Activated CD8-positive, alpha-beta T cell treated with anti-CD3 and anti-CD28 coated beads, Interleukin-2, amount 10 ng/mL, durations not matched to agents 7 days and 5 days (primary cell): ENCODE results near the gene TIPRL. TPM values are rescaled to one million over a fixed set of nuclear protein-coding genes. Genes with fewer than 3 reads are reported as not detected.
"Not testable (repeated sequence)": the region's sequence is repeated elsewhere in the genome, so short reads cannot be mapped to it uniquely, and the experiment has no call there.

Experiments
- ATAC-seq: fragments of 150-1000 bp; cut with Tn5 transposase; one replicate; pipeline ENCODE4 v1.10.0; 2021; ENCODE audit warnings: moderate library complexity
- CTCF ChIA-PET: fragments of 350-600 bp; sonication (Branson Sonifier 250); formaldehyde crosslinking; loops from one replicate; lab custom pipeline; 2021; ENCODE audit warnings: antibody characterized with exemption; lab: Charles Lee
- POLR2A ChIA-PET: fragments of 350-600 bp; sonication (Branson Sonifier 250); formaldehyde crosslinking; loops from one replicate; lab custom pipeline; 2021; ENCODE audit warnings: antibody characterized with exemption; lab: Charles Lee
- DNase-seq: peaks from one replicate; pipeline ENCODE4 v3.0.0-alpha.2; 2020
- H3K27ac Mint-ChIP-seq: one replicate; pipeline ENCODE4 v1.8.0; 2021; ENCODE audit warnings: mild to moderate bottlenecking, mixed read lengths
- H3K27me3 Mint-ChIP-seq: one replicate; pipeline ENCODE4 v1.8.0; 2021; ENCODE audit warnings: low read depth, mixed read lengths
- H3K36me3 Mint-ChIP-seq: one replicate; pipeline ENCODE4 v1.8.0; 2021; ENCODE audit warnings: low read depth, mixed read lengths
- H3K4me1 Mint-ChIP-seq: one replicate; pipeline ENCODE4 v1.8.0; 2021; ENCODE audit warnings: low read depth, mixed read lengths
- H3K4me3 Mint-ChIP-seq: one replicate; pipeline ENCODE4 v1.8.0; 2021; ENCODE audit warnings: mild to moderate bottlenecking, mixed read lengths
- H3K9me3 Mint-ChIP-seq: one replicate; pipeline ENCODE4 v1.8.0; 2022; ENCODE audit warnings: mixed read lengths; ENCODE audit not compliant: insufficient read depth
- total RNA-seq, 2 experiments: library from RNA; stranded (reverse); gene quantifications; one replicate each; pipeline ENCODE4 v1.2.3, GENCODE V29; 2021

The TIPRL gene
- total RNA-seq, 2 experiments from 2014 or later = 48.6 to 53.6 TPM

GRCh38 chr1:168141871-168142385, 36.8 kb upstream of the TIPRL start:
- ATAC-seq (no peak), DNase-seq (no peak)
- Mint-ChIP-seq H3K4me3 (no peak overlapping the region), H3K36me3 (peaks cover 4% of the 10 kb centered on the region), H3K4me1 (peaks cover 17% of the 10 kb centered on the region), H3K27me3 (peaks cover 42% of the 10 kb centered on the region), H3K9me3 (no peaks in the 10 kb centered on the region), H3K27ac (no peak overlapping the region)
- ChIA-PET POLR2A (no interaction called here), CTCF (interaction anchor here (0.9 to 1.1 kb wide), 2 partner anchors 59 to 94 kb away, joined by 3 to 6 read pairs; no protein-coding TSS in a partner anchor)

DNA sequence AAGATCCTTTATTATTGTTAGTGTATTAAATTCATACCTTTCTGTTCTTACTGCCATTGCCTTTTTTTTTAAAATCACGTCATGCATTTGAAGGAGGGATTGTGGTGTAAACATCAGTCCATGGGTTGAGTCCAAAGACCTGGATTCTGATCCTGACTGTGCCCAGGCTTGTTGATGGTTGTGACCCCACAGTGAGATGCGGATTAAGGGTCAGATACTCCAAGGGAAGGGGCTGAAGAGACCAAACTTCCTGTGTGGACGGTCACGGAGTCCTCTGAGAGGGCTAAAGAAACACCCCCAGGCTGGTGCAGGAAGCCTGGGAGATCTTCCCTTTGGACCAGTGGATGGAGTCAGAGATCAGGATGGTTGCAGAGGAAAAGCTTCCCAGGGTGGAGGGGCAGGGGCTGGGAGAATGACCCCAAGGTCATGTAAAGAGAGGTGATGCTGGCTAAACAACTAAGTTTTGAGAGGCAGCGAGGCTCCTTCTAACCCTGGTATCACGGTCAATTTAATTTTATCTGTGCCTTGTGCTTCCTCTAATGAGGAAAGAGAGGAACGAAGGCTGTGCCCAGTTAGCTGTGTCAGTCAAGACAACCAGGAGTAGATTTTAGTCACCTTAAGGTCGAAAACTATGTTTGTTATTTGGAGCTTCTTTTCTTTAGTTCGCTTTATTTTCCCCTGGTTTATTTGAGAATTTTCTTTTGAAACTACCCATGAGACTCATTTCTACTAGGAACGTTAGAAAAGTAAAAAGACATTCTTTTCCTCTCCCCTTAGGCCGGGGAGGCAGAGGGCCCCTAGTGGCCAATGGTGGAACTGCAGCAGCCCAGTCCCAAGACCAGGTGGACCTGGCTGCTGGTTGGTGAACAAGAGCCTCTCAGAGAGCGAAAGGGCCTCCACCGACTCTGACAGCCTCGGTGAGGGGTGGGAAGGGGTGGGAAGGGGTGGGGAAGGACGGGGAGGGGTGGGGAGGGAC, 33.3 kb upstream of the TIPRL start:
- ChIA-PET POLR2A (interaction anchor here (0.7 kb wide), 1 partner anchor 1404 kb away, joined by 4 read pairs; no protein-coding TSS in a partner anchor), CTCF (interaction anchor here (0.6 to 2.4 kb wide), 33 partner anchors 10 to 1190 kb away, joined by 3 to 19 read pairs (median 4); partner anchors contain the start of gene GPR161)
- peak; percentile 99 for ATAC-seq
- peak overlapping the region; percentile 22 for H3K4me3 Mint-ChIP-seq
- H3K4me1 Mint-ChIP-seq = peaks cover 18% of the 10 kb centered on the region
- H3K9me3 Mint-ChIP-seq = no peaks in the 10 kb centered on the region
- H3K27ac Mint-ChIP-seq = no peak overlapping the region
- H3K36me3 Mint-ChIP-seq = no peaks in the 10 kb centered on the region
- peaks cover 21% of the 10 kb centered on the region for H3K27me3 Mint-ChIP-seq
- DNase-seq = peak; percentile 88

GRCh38 chr1:168146160-168146539, 32.6 kb upstream of the TIPRL start:
- DNase-seq = no peak
- no peaks in the 10 kb centered on the region for H3K9me3 Mint-ChIP-seq
- H3K4me3 Mint-ChIP-seq = no peak overlapping the region
- no peaks in the 10 kb centered on the region for H3K36me3 Mint-ChIP-seq
- H3K4me1 Mint-ChIP-seq = peaks cover 18% of the 10 kb centered on the region
- ATAC-seq = no peak
- CTCF ChIA-PET = interaction anchor here (0.6 to 2.4 kb wide), 18 partner anchors 8 to 1191 kb away, joined by 3 to 19 read pairs (median 4); partner anchors contain the start of gene GPR161
- H3K27me3 Mint-ChIP-seq = peaks cover 15% of the 10 kb centered on the region
- POLR2A ChIA-PET = no interaction called here
- H3K27ac Mint-ChIP-seq = no peak overlapping the region

GRCh38 chr1:168146626-168147025, 32.1 kb upstream of the TIPRL start:
- ATAC-seq = no peak
- Mint-ChIP-seq H3K4me1 (peaks cover 18% of the 10 kb centered on the region), H3K4me3 (no peak overlapping the region), H3K27ac (no peak overlapping the region), H3K27me3 (peaks cover 13% of the 10 kb centered on the region), H3K9me3 (no peaks in the 10 kb centered on the region), H3K36me3 (no peaks in the 10 kb centered on the region)
- ChIA-PET POLR2A (no interaction called here), CTCF (interaction anchor here (1.2 to 1.7 kb wide), 3 partner anchors 8 to 64 kb away, joined by 3 to 6 read pairs (median 6); no protein-coding TSS in a partner anchor)
- DNase-seq = no peak

- H3K4me3 Mint-ChIP-seq = peak overlapping the region; percentile 22
- H3K27me3 Mint-ChIP-seq = peaks cover 7% of the 10 kb centered on the region
- H3K9me3 Mint-ChIP-seq = no peaks in the 10 kb centered on the region
- POLR2A ChIA-PET = no interaction called here
- CTCF ChIA-PET = interaction anchor here (0.6 to 1.6 kb wide), 2 partner anchors 15 to 66 kb away, joined by 3 read pairs; no protein-coding TSS in a partner anchor
- DNase-seq (no peak), ATAC-seq (no peak)
- H3K4me1 Mint-ChIP-seq = peaks cover 18% of the 10 kb centered on the region
- no peaks in the 10 kb centered on the region for H3K36me3 Mint-ChIP-seq
- H3K27ac Mint-ChIP-seq = peak overlapping the region; percentile 10
Observed at GRCh38 chr1:168148916-168149315, 29.8 kb upstream of the TIPRL start.

DNA sequence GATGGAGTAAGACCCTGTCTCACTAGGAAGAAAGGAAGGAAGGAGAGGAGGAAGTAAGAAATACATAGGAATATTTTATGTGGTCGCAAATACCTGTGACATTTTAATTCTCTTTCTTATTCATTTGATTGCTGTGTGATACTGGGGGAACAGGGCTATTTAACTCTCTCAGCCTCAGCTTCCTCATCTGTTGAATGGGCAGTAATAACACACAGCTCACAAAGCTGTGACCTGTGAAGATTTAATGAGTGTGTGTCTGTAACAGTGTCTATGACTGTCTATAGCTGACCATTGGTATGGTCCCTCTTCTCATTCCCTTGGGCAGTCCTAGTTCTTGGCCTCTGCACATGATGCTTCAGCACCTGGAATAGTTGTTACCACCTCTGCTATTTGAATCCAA, 28.5 kb upstream of the TIPRL start:
- no peak overlapping the region for H3K27ac Mint-ChIP-seq
- ChIA-PET CTCF (interaction anchor here (1.6 kb wide), 1 partner anchor 68 kb away, joined by 3 read pairs; no protein-coding TSS in a partner anchor), POLR2A (interaction anchor here (0.7 kb wide), 1 partner anchor 504 kb away, joined by 3 read pairs; no protein-coding TSS in a partner anchor)
- no peaks in the 10 kb centered on the region for H3K9me3 Mint-ChIP-seq
- H3K4me1 Mint-ChIP-seq = peaks cover 16% of the 10 kb centered on the region
- H3K4me3 Mint-ChIP-seq = no peak overlapping the region
- peaks cover 4% of the 10 kb centered on the region for H3K27me3 Mint-ChIP-seq
- H3K36me3 Mint-ChIP-seq = no peaks in the 10 kb centered on the region
- no peak for ATAC-seq
- no peak for DNase-seq

DNA sequence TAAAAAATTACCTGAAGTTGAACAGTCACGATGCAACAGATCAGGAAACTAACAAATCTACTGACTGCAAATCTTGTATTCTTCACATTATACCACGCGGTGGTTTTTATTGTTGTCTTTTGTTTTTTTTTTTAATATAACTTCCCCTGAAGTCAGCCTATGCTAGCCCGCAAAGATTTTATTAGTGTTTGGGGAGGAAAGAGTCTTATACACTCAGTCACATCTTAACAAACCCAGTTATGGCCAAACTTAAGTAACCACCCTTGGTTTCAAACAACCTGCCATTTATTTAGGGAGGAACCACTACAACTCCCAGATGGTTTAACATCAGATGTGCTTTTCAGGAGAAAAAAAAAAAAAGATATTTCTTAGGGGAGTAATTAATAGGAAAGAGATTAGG, 26.8 kb upstream of the TIPRL start:
- Mint-ChIP-seq H3K36me3 (no peaks in the 10 kb centered on the region), H3K9me3 (peaks cover 4% of the 10 kb centered on the region), H3K4me1 (peaks cover 7% of the 10 kb centered on the region), H3K27me3 (peaks cover 9% of the 10 kb centered on the region), H3K4me3 (no peak overlapping the region), H3K27ac (no peak overlapping the region)
- ChIA-PET POLR2A (no interaction called here), CTCF (interaction anchor here (1.6 kb wide), 1 partner anchor 70 kb away, joined by 4 read pairs; no protein-coding TSS in a partner anchor)
- DNase-seq = no peak
- ATAC-seq = no peak

- H3K9me3 Mint-ChIP-seq, H3K27ac Mint-ChIP-seq, H3K36me3 Mint-ChIP-seq, CTCF ChIA-PET, H3K4me1 Mint-ChIP-seq, ATAC-seq, H3K4me3 Mint-ChIP-seq, POLR2A ChIA-PET, DNase-seq: not testable (repeated sequence)
- H3K27me3 Mint-ChIP-seq = peaks cover 22% of the 10 kb centered on the region
Observed at GRCh38 chr1:168154707-168155106, 24.1 kb upstream of the TIPRL start.

- Mint-ChIP-seq H3K9me3 (peaks cover 21% of the 10 kb centered on the region), H3K36me3 (no peaks in the 10 kb centered on the region), H3K4me1 (no peaks in the 10 kb centered on the region), H3K27ac (no peak overlapping the region), H3K4me3 (no peak overlapping the region), H3K27me3 (peaks cover 25% of the 10 kb centered on the region)
- POLR2A ChIA-PET = no interaction called here
- DNase-seq (no peak), ATAC-seq (no peak)
- CTCF ChIA-PET = no interaction called here
Observed at GRCh38 chr1:168155910-168156309, 22.9 kb upstream of the TIPRL start.

GRCh38 chr1:168157638-168158037, 21.1 kb upstream of the TIPRL start:
- DNase-seq (no peak), ATAC-seq (no peak)
- ChIA-PET POLR2A (no interaction called here), CTCF (no interaction called here)
- no peak overlapping the region for H3K4me3 Mint-ChIP-seq
- H3K4me1 Mint-ChIP-seq = no peaks in the 10 kb centered on the region
- H3K9me3 Mint-ChIP-seq = peaks cover 22% of the 10 kb centered on the region
- peaks cover 25% of the 10 kb centered on the region for H3K27me3 Mint-ChIP-seq
- no peaks in the 10 kb centered on the region for H3K36me3 Mint-ChIP-seq
- H3K27ac Mint-ChIP-seq = no peak overlapping the region

DNA sequence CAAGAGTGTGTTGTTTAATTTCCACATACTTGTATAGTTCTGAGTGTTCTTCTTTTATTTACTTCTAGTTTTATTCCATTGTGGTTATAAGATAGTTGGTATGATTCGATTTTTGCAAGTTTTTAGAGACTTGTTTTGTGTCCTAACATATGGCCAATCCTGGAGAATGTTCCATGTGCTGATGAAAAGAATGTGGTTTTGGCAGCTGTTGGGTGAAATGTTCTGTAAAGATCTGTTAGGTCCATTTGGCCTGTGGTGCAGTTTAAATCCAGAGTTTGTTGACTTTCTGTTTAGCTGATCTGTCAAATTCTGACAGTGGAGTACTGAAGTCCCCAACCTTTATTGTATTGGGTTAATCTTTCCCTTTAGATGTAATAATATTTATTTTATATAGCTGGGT, 19.5 kb upstream of the TIPRL start:
- H3K27me3 Mint-ChIP-seq = peaks cover 28% of the 10 kb centered on the region
- no peak for ATAC-seq
- ChIA-PET CTCF (interaction anchor here (0.8 to 1.5 kb wide), 3 partner anchors 9 to 77 kb away, joined by 3 to 4 read pairs (median 3); no protein-coding TSS in a partner anchor), POLR2A (no interaction called here)
- DNase-seq = no peak
- H3K9me3 Mint-ChIP-seq = peaks cover 22% of the 10 kb centered on the region
- no peak overlapping the region for H3K4me3 Mint-ChIP-seq
- no peak overlapping the region for H3K27ac Mint-ChIP-seq
- no peaks in the 10 kb centered on the region for H3K36me3 Mint-ChIP-seq
- H3K4me1 Mint-ChIP-seq = no peaks in the 10 kb centered on the region
